Fibroblast of upper back skin (primary cell): ENCODE measurements around the gene EFCAB6.

Experiments used
- DNase-seq: peaks from one replicate; pipeline ENCODE4 v3.0.0-alpha.2; 2013

EFCAB6 gene

DNA sequence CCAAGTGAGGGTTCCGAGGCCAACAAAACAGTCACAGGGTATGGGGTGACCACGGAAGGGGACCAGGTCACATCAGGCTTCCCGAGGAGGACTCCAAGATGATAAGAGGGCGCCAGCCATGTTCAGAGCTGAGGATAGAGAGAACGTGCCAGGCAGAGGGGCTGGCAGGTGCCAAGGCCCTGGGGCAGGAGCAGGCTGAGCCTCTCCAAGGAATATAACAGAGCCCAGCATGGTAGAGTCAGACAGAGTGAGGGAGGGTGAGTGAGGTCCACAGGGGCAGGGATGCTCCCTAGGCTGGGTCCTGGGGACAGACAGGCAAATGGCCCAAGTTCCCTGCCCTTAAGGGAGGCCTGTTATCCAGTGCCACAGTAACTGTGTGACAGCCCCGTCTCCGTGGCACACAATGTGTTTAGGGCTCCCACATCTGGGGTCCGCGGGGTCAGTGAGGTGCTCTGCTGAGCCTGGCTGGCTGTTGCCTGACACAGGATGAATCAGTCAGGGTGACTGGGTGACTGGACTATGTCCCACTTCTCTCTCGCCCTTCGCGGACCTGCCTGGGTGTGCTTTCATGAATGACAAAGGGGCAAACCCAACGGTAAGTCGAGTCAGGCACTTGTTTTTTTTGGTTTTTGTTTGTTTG, 295.0 kb downstream of the EFCAB6 start:
- DNase-seq = no peak

DNA sequence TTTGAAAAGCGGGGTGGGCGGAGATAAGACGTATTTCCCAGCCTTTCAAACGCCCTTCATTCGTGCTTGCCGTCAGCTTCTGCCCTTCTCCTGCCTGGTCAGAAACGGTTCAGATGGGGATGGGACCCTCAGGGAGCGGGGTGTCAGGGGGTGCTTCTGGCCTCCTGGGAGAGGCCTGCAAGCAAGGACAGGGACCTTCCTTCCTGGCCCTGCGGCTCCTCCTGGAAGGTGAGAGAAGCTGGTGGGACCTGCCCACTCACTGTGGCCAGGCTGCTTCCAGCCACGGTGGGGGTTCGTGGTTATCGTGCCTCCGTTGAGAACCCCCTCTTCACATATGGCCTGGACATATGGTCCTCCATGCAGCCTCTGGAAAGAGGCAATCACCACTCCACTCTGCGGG, 295.7 kb downstream of the EFCAB6 start:
- no peak for DNase-seq

DNA sequence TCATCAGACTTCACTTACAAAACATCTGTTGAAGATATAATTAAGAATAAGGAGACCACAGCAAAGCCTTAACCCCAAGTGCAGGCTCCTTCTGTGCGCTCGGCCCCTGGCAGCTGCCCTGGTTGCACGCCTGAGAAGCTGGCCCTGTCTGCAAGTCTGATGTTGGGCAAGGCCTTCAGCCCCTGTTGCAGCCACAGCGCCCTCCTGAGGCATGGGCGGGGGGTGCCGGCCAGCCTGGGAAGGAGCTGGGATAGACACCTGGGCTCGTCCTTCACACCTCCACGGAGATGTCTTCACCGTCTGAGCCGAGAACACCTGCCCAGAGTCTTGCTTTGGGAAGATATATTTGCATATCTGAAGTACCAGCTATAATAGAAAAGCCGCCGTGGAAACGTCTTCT, 296.2 kb downstream of the EFCAB6 start:
- DNase-seq = no peak

DNA sequence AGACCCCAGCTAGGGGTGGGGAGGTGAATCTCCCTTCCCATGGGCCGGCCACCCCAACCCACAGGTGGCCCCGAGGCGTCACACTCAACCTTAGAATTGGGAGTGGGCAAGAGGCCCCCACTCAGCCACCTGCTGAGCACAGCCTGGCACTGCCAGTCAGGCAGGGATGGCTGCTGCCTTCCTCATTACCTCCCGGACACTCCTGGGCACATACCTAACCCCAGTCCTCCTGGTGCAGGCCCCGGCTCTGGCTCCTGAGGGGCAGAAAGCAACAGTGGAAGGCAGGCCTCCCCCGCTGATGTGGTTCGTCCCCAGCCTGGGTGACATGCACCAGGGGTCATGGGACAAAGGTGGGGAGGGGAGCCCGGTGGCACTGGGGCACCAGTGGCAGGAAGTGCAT, 296.7 kb downstream of the EFCAB6 start:
- DNase-seq = no peak

DNA sequence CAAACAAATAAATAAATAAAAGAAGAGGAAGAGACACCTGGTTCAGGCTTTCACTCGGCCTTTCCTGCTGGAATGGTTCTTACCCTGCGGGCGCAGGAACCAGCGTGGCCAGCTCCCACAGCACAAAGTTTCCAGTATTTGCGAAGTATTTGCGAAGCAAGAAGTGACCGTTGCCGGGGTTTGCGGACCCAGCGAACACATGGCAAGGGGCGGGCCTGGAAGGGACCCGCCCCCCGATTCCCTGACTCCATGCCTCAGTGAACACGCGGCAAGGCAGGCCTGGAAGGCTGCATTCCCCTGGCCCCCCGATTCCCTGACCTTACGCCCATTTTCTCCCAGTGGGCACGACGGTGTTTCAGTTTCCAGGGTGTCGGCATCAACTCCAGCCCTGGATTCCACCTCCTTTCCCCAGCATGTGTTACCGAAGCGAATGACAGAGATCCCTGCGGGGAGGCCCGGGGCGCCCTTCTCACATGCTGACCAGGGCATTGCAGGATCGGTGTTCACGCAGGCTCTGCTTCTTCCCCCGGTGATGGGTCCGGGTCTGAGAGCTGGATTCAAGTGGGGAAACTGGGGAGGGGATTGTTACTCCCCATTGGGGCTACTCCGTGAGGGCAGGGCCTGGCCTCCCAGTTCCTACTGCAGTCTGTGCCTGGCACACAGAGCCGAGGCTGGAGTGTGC, 297.5 kb downstream of the EFCAB6 start:
- DNase-seq = no peak

DNA sequence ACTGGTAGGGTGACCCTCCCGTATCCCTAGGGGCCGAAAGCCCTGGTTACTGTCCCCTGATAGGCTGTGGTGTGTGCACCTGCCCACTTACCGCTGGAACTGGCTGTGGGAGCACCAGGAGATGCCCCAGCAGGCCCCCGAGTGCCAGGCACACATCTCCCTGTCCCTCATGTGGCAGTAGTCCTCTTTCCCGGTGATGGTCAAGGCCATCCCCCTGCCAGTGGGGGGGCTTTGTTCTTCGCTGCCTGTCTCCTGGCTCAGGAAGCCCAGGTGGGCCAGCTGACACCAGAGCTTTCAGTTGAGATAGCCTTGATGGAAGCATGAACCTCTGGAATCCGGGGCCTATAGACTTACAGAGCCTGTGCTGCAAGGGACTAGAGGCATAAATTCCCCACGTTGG, 299.8 kb downstream of the EFCAB6 start:
- DNase-seq = no peak

GRCh38 chr22:43511276-43511910, 300.7 kb downstream of the EFCAB6 start:
- DNase-seq = no peak

GRCh38 chr22:43510281-43511070, 301.6 kb downstream of the EFCAB6 start:
- DNase-seq = no peak

GRCh38 chr22:43509337-43509736, 302.8 kb downstream of the EFCAB6 start:
- DNase-seq = no peak

- DNase-seq = no peak
Observed at GRCh38 chr22:43508489-43508888, 303.6 kb downstream of the EFCAB6 start.

DNA sequence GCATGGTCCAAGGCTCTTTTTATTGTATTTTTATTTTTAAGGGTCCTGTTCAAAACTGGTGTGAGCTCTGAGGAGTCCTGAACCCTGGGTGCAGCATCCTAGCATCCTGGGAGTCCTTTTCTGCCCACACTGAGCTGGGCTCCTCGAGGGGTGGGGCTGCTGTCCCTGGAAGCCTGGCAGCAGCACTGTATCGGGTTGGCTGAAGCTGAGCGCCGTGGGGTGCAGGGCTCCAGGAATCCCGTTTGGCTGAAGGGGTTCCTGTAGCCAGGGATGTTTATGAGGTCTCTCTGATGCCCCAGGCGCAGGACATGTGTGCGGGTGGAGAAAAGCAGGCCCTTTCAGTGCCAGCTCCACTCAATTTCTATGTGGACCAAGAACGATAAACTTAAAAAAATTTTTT, 304.9 kb downstream of the EFCAB6 start:
- no peak for DNase-seq

DNA sequence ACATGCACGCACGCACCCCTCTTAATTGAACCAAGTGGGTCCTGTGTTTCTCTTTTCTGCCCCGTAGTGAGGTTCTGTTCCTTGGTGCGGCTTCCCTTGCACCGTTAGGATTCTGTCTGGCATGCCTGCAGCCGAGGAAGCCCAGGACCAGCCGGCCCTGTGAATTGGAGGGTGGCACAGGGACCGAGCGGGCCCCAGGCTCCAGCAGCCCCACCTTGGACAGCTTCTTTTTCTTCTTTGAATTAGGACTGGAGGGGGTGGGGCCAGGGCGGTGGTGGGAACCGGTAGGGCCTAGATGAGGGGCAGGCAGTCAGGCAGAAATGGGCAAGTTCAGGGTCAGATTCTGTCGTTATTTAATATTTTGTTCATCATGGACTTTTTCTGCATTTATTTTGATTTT, 305.6 kb downstream of the EFCAB6 start:
- no peak for DNase-seq

GRCh38 chr22:43505896-43506295, 306.2 kb downstream of the EFCAB6 start:
- DNase-seq = no peak

GRCh38 chr22:43505423-43505822, 306.7 kb downstream of the EFCAB6 start:
- no peak for DNase-seq

- no peak for DNase-seq
Observed at GRCh38 chr22:43504666-43505261, 307.3 kb downstream of the EFCAB6 start.

- no peak for DNase-seq
Observed at GRCh38 chr22:43504068-43504467, 308.0 kb downstream of the EFCAB6 start.

- DNase-seq = no peak
Observed at GRCh38 chr22:43502306-43502874, 309.7 kb downstream of the EFCAB6 start.

- DNase-seq = no peak
Observed at GRCh38 chr22:43501878-43502277, 310.2 kb downstream of the EFCAB6 start.

DNA sequence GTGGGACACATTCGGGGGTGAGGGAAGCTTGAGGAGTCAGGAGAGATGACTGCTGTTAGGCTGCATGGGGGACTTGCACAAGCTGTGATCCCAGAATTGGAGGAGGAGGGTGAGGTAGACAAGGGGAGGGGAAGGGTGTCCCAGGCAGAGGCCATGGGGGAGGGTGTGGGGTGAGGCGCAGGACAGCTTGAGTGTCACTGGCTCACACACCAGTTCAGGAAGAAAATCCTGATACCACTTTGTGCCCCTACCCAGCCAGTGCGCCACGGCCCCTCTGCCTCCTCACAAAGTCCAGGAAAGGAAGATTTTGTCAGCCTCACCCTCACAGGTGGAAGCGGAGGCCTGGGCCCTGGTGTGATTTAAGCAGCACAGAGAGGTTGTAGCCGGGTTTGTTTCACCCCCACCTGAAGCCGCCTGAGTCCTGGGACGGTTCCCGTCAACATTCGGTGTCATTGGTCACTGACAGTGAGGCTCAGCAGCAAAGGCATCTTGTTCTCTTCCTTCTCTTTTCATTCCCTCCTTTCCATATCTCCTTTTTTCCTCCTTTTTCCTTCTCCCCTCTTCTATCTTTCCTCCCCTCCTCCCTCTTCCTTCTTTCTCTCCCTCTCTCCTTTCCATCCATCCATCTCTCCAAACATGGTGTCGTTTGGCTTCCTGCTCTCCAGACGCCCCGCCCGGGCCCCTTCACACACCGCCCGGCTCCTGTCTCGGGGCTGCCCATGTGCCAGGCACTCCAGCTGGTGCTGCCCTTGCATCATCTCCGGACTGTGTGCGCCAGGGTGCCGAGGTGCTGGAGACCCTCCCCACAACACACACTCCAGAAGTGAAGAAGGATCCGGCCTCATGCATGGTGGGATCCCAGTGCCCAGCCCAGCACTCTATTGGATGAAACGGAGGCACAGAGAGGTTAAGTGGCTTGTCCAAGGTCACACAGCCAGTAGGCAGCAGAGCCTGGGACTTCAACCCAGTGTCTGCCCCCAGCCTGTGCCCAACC, 311.0 kb downstream of the EFCAB6 start:
- no peak for DNase-seq

DNA sequence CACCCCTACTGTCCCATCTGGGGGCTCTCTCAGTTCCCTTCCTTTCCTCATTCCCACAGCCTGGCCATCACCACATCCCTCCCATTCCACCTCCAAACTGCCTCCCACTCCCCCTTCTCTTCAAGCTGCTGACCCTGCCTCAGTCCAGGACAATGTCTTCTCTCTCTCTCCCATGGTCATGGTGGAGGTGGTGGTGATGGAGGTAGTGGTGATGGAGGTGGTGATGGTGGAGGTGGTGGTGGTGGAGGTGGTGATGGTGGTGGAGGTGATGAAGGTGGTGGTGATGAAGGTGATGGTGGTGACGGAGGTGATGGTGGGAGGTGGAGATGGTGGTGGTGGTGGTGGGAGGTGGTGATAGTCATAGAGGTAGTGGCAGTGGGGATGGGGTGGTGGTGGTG, 313.2 kb downstream of the EFCAB6 start:
- no peak for DNase-seq
